ENCODE results near the gene WWC2.

DNA sequence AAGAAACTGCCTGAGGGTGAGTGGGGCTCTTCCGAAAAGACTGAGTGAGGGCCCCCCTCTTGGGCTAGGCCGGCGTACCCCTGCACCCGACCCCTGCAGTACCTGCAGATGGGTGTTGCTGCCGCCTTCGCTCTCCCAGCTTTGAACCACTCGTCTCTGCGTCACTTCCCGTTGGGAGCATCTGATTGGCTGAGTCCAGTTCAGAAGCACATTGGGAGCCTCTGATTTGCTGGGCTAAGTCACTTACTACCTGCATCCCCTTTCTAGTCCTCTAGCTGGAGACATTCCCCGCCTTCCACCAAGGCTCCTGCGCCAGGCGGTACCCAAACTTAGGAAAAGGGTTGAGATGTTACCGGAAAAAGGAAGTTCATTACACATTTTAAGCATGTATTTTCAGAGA, 20.4 kb upstream of the WWC2 start:
- TF ChIP-seq, protein P1, sequence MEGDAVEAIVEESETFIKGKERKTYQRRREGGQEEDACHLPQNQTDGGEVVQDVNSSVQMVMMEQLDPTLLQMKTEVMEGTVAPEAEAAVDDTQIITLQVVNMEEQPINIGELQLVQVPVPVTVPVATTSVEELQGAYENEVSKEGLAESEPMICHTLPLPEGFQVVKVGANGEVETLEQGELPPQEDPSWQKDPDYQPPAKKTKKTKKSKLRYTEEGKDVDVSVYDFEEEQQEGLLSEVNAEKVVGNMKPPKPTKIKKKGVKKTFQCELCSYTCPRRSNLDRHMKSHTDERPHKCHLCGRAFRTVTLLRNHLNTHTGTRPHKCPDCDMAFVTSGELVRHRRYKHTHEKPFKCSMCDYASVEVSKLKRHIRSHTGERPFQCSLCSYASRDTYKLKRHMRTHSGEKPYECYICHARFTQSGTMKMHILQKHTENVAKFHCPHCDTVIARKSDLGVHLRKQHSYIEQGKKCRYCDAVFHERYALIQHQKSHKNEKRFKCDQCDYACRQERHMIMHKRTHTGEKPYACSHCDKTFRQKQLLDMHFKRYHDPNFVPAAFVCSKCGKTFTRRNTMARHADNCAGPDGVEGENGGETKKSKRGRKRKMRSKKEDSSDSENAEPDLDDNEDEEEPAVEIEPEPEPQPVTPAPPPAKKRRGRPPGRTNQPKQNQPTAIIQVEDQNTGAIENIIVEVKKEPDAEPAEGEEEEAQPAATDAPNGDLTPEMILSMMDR (IDR thresholded peaks at IDR 0.05 in 4 of 5, conservative IDR thresholded peaks at IDR 0.05 in 1 of 5), result no peak
- TF ChIP-seq POLR2A (IDR thresholded peaks at IDR 0.05), result no peak

Measured in gastrocnemius medialis (tissue), 4 donors.